ENCODE measurements around the gene STAG1. TPM values are rescaled to one million over a fixed set of nuclear protein-coding genes. Genes with fewer than 3 reads are reported as not detected.
"Not testable (repeated sequence)": the region's sequence is repeated elsewhere in the genome, so short reads cannot be mapped to it uniquely, and the experiment has no call there.

STAG1 gene
- total RNA-seq, 2 donors from 2014 or later: 38.2 to 43.5 TPM

DNA sequence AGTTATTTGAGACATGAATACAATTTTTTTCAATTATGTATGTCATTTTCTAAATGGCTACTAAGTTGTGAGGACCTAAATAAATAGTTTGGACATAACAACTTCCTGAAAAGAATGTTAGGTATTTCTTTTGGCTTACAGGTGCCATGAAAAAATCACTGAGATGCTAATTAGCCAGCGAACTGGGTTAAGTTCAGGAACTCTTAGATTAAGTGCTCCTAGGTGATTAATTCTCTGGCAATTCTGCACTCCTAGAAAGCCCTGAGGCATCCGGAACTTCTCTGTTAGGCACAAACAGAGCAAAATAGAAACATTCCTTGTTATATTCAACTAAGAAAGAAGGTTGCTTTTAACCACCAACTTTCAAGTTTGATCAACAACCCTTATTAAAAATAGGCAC lies 192.3 kb downstream of the STAG1 start:
- H3K9me3 ChIP-seq: no peaks in the 10 kb centered on the region
- no peaks in the 10 kb centered on the region for H3K27me3 ChIP-seq
- no peaks in the 10 kb centered on the region for H3K4me1 ChIP-seq
- intact Hi-C loops (cut with DNase I): no loop called here
- H3K9ac ChIP-seq (ENCODE audit: low read depth in 2 of 2, low read length in 2 of 2): no peak overlapping the region
- TF ChIP-seq, protein P1, sequence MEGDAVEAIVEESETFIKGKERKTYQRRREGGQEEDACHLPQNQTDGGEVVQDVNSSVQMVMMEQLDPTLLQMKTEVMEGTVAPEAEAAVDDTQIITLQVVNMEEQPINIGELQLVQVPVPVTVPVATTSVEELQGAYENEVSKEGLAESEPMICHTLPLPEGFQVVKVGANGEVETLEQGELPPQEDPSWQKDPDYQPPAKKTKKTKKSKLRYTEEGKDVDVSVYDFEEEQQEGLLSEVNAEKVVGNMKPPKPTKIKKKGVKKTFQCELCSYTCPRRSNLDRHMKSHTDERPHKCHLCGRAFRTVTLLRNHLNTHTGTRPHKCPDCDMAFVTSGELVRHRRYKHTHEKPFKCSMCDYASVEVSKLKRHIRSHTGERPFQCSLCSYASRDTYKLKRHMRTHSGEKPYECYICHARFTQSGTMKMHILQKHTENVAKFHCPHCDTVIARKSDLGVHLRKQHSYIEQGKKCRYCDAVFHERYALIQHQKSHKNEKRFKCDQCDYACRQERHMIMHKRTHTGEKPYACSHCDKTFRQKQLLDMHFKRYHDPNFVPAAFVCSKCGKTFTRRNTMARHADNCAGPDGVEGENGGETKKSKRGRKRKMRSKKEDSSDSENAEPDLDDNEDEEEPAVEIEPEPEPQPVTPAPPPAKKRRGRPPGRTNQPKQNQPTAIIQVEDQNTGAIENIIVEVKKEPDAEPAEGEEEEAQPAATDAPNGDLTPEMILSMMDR (IDR thresholded peaks at IDR 0.05): no peak
- H3K4me3 ChIP-seq: no peak overlapping the region
- DNase-seq: no peak
- no peak overlapping the region for H3K27ac ChIP-seq
- H3K36me3 ChIP-seq: no peaks in the 10 kb centered on the region

DNA sequence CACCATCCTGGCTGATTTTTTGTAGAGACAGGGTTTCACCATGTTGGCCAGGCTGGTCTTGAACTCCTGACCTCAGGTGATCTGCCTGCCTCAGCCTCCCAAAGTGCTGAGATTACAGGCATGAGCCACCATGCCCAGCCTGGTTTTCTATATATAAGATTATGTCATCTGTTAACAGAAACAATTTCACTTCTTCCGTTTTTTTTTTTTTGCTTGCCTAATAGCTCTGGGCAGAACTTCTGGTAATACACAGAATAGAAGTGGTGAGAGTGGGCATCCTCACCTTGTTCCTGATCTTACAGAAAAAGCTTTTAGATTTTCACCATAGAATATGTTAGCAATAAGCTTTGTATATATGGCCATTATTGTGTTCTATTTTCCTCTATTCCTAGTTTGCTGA lies 202.7 kb downstream of the STAG1 start:
- DNase-seq; H3K27me3 ChIP-seq; H3K9me3 ChIP-seq; H3K4me1 ChIP-seq; H3K4me3 ChIP-seq; H3K9ac ChIP-seq (ENCODE audit: low read depth in 2 of 2, low read length in 2 of 2); H3K36me3 ChIP-seq; H3K27ac ChIP-seq: not testable (repeated sequence)
- intact Hi-C loops (cut with DNase I): loop anchor here (10.0 kb wide), 1 partner anchor 475 kb away; no protein-coding TSS in a partner anchor

DNA sequence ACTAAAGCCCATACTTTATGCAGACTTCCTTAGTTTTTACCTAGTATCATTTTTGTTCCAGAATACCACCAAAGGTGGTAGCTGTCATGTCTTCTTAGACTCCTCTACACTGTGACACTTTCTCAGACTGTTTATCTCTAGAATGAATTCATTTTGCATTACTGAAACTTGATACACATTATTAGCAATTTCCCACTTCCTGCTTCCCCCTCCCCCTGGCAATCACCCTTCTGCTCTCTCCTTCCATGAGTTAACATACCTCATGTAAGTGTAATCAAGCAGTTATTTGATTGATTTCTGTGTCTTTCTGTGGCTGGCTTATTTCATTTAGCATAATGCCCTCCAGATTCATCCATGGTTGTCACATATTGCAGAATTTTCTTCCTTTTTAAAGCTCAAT lies 204.9 kb downstream of the STAG1 start:
- no peaks in the 10 kb centered on the region for H3K36me3 ChIP-seq
- H3K27ac ChIP-seq: no peak overlapping the region
- H3K4me3 ChIP-seq: no peak overlapping the region
- DNase-seq: no peak
- intact Hi-C loops (cut with DNase I): loop anchor here (10.0 kb wide), 1 partner anchor 472 kb away; no protein-coding TSS in a partner anchor
- TF ChIP-seq, protein P1 (IDR thresholded peaks at IDR 0.05): no peak
- no peak overlapping the region for H3K9ac ChIP-seq (ENCODE audit: low read depth in 2 of 2, low read length in 2 of 2)
- no peaks in the 10 kb centered on the region for H3K9me3 ChIP-seq
- no peaks in the 10 kb centered on the region for H3K27me3 ChIP-seq
- H3K4me1 ChIP-seq: no peaks in the 10 kb centered on the region

DNA sequence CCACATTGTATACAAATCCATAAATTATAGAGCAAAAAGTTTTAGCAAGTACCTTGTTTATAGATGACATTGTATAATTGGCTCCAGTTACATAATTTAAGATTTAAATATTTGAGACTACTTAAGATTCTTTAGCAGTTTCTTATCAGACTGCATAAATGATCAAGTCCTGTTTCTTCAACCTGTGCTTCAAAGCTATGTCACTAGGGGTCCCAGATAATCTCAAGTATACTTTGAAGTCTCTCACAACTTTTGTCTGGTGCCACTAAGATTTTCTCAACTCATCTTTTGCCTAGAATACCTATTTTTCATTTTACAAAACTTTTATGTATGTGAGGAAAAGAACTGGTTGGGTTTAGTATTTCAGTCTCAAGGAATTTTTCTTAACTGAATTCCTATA lies 205.5 kb downstream of the STAG1 start:
- no peak for DNase-seq
- H3K36me3 ChIP-seq: no peaks in the 10 kb centered on the region
- intact Hi-C loops (cut with DNase I): loop anchor here (10.0 kb wide), 1 partner anchor 472 kb away; no protein-coding TSS in a partner anchor
- no peaks in the 10 kb centered on the region for H3K9me3 ChIP-seq
- no peaks in the 10 kb centered on the region for H3K4me1 ChIP-seq
- no peak overlapping the region for H3K27ac ChIP-seq
- H3K9ac ChIP-seq (ENCODE audit: low read depth in 2 of 2, low read length in 2 of 2): no peak overlapping the region
- TF ChIP-seq, protein P1 (IDR thresholded peaks at IDR 0.05): no peak
- H3K27me3 ChIP-seq: no peaks in the 10 kb centered on the region
- H3K4me3 ChIP-seq: no peak overlapping the region

DNA sequence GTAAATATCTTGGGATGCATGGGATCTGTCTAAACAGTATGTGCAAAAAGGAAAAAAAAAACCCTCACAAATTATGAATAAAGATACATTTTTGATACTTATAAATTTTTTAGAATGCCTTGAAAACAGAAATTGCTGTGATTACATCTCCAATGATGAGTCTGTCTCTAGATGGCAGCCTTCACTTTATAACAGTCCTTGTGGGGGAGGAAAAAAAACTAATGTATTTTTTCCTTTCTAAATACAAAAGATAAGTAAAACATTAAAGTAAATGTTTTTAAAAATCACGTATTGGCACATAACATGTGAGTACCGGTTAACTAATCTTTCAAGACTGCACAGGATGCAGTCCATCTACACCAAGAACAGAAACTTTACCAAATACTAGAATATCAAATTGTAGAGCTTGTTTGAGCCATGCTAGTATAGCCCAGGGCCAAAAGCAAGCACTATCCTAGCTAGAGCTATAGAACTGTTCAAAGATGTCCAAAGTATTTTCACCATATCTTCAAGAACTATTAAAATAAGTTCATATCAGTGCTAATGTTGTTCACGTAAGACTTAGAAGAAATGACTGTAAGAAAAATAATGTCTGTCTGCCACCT lies 206.4 kb downstream of the STAG1 start:
- Histone ChIP-seq H3K4me1 (no peaks in the 10 kb centered on the region), H3K9ac (ENCODE audit: low read depth in 2 of 2, low read length in 2 of 2) (no peak overlapping the region), H3K4me3 (no peak overlapping the region), H3K27me3 (no peaks in the 10 kb centered on the region), H3K36me3 (no peaks in the 10 kb centered on the region), H3K9me3 (no peaks in the 10 kb centered on the region), H3K27ac (no peak overlapping the region)
- TF ChIP-seq, protein P1 (IDR thresholded peaks at IDR 0.05): no peak
- no peak for DNase-seq
- intact Hi-C loops (cut with DNase I): loop anchor here (10.0 kb wide), 1 partner anchor 471 kb away; no protein-coding TSS in a partner anchor

DNA sequence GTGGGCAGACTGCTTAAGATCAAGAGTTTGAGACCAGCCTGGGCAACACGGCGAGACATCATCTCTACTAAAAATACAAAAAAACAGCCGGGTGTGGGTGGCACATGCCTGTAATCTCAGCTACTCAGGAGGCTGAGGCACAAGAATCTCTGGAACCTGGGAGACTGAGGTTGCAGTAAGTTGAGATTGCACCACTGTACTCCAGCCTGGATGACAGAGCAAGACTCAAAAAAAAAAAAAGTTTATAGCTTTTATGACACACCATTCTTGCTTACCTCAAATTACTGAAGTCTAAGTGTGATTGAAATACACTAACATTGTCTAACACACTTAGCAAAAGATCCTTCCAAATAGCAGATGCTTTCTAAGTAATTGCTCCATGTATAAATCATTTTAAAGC lies 207.6 kb downstream of the STAG1 start:
- no peaks in the 10 kb centered on the region for H3K4me1 ChIP-seq
- no peak for DNase-seq
- no peak overlapping the region for H3K27ac ChIP-seq
- intact Hi-C loops (cut with DNase I): loop anchor here (10.0 kb wide), 1 partner anchor 470 kb away; no protein-coding TSS in a partner anchor
- no peaks in the 10 kb centered on the region for H3K36me3 ChIP-seq
- H3K4me3 ChIP-seq: no peak overlapping the region
- no peak overlapping the region for H3K9ac ChIP-seq (ENCODE audit: low read depth in 2 of 2, low read length in 2 of 2)
- no peaks in the 10 kb centered on the region for H3K27me3 ChIP-seq
- H3K9me3 ChIP-seq: no peaks in the 10 kb centered on the region
- TF ChIP-seq, protein P1 (IDR thresholded peaks at IDR 0.05): no peak
